ENCODE data around the gene RABL2A.
"Not testable (repeated sequence)": the region's sequence is repeated elsewhere in the genome, so short reads cannot be mapped to it uniquely, and the experiment has no call there.

DNA sequence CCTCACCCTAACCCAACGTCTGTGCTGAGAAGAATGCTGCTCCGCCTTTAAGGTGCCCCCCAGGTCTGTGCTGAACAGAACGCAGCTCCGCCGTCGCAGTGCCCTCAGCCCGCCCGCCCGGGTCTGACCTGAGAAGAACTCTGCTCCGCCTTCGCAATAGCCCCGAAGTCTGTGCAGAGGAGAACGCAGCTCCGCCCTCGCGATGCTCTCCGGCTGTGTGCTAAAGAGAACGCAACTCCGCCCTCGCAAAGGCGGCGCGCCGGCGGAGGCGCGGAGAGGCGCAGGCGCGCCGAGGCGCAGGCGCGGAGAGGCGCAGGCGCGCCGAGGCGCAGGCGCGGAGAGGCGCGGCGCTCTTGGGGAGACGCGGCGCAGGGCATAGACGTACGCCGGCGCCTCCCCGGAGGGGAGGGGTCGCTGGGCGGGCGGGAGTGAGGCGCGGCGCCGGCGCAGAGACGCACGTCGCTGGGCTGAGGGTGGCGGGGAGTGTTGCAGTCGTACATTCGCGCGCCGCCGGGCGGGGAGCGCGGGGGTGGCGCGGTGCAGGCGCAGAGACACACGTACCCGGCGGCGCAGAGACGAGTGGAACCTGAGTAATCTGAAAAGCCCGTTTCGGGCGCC is 23.5 kb upstream of the RABL2A start:
- TF ChIP-seq, protein P1, sequence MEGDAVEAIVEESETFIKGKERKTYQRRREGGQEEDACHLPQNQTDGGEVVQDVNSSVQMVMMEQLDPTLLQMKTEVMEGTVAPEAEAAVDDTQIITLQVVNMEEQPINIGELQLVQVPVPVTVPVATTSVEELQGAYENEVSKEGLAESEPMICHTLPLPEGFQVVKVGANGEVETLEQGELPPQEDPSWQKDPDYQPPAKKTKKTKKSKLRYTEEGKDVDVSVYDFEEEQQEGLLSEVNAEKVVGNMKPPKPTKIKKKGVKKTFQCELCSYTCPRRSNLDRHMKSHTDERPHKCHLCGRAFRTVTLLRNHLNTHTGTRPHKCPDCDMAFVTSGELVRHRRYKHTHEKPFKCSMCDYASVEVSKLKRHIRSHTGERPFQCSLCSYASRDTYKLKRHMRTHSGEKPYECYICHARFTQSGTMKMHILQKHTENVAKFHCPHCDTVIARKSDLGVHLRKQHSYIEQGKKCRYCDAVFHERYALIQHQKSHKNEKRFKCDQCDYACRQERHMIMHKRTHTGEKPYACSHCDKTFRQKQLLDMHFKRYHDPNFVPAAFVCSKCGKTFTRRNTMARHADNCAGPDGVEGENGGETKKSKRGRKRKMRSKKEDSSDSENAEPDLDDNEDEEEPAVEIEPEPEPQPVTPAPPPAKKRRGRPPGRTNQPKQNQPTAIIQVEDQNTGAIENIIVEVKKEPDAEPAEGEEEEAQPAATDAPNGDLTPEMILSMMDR (IDR thresholded peaks at IDR 0.05; ENCODE audit: insufficient read depth, low read length, poor library complexity, severe bottlenecking) = not testable (repeated sequence)
- not testable (repeated sequence) for TF ChIP-seq EZH2phosphoT487 (conservative IDR thresholded peaks at IDR 0.05; ENCODE audit: low read length)
